Measurements from ENCODE around the gene SPPL2B. TPM values are rescaled to one million over a fixed set of nuclear protein-coding genes. Genes with fewer than 3 reads are reported as not detected.

The SPPL2B gene
- total and polyA plus RNA-seq, 4 donors: 9.5 to 34.6 (median 21.4) TPM

- TF ChIP-seq HNF4G (IDR thresholded peaks at IDR 0.05) (no peak), ATF3 (IDR thresholded peaks at IDR 0.05) (no peak), REST (IDR thresholded peaks at IDR 0.05) (no peak), ZBTB33 (IDR thresholded peaks at IDR 0.05) (no peak), MAX (IDR thresholded peaks at IDR 0.05) (no peak), RXRA (IDR thresholded peaks at IDR 0.05) (no peak), JUND (IDR thresholded peaks at IDR 0.05) (no peak), FOXA1 (IDR thresholded peaks at IDR 0.05) (no peak), EGR1 (IDR thresholded peaks at IDR 0.05; ENCODE audit: low read depth in 2 of 2) (no peak)
- DNase-seq (ENCODE audit: low spot score): no peak
- 94% methylated on average over 19 of the region's 19 CpGs for WGBS
- no peak overlapping the region for H3K27ac ChIP-seq (ENCODE audit: low read depth in 1 of 2, low read length in 2 of 2)
- peaks cover 2 to 13% (median 12%) of the 10 kb centered on the region in 4 donors for H3K4me1 ChIP-seq (ENCODE audit: control insufficient read depth in 4 of 4, insufficient read depth in 4 of 4, low read length in 3 of 4)
- no peak overlapping the region for H3K4me3 ChIP-seq (ENCODE audit: low read depth in 1 of 3, low read length in 3 of 3)
- H3K9me3 ChIP-seq (ENCODE audit: control insufficient read depth in 4 of 4, low read length in 3 of 4): no peaks in the 10 kb centered on the region
- H3K36me3 ChIP-seq (ENCODE audit: control insufficient read depth in 4 of 4, insufficient read depth in 3 of 4, low read depth in 1 of 4, low read length in 3 of 4): peaks cover 0 to 18% (median 3%) of the 10 kb centered on the region in 4 donors
- H3K9ac ChIP-seq (ENCODE audit: low read depth in 1 of 2, low read length in 2 of 2): no peak overlapping the region
- H3K27me3 ChIP-seq (ENCODE audit: control insufficient read depth in 4 of 4, insufficient read depth in 4 of 4, low read length in 3 of 4): no peaks in the 10 kb centered on the region
Measured at GRCh38 chr19:2323707-2324106, 4.8 kb upstream of the SPPL2B start.

GRCh38 chr19:2324220-2324948 lies 4.1 kb upstream of the SPPL2B start:
- DNase-seq (ENCODE audit: low spot score): no peak
- H3K9me3 ChIP-seq (ENCODE audit: control insufficient read depth in 4 of 4, low read length in 3 of 4): no peaks in the 10 kb centered on the region
- TF ChIP-seq ZBTB33 (IDR thresholded peaks at IDR 0.05) (no peak), CTCF (IDR thresholded peaks at IDR 0.05; ENCODE audit: low read depth, low read length, missing input control) (no peak), FOXA1 (IDR thresholded peaks at IDR 0.05) (no peak), HNF4A (conservative IDR thresholded peaks at IDR 0.05) (no peak)
- peaks cover 2 to 20% (median 16%) of the 10 kb centered on the region in 4 donors for H3K4me1 ChIP-seq (ENCODE audit: control insufficient read depth in 4 of 4, insufficient read depth in 4 of 4, low read length in 3 of 4)
- peaks cover 0 to 18% (median 3%) of the 10 kb centered on the region in 4 donors for H3K36me3 ChIP-seq (ENCODE audit: control insufficient read depth in 4 of 4, insufficient read depth in 3 of 4, low read depth in 1 of 4, low read length in 3 of 4)
- no peaks in the 10 kb centered on the region for H3K27me3 ChIP-seq (ENCODE audit: control insufficient read depth in 4 of 4, insufficient read depth in 4 of 4, low read length in 3 of 4)
- WGBS: 92% methylated on average over 34 of the region's 34 CpGs
- no peak overlapping the region for H3K4me3 ChIP-seq (ENCODE audit: low read depth in 1 of 3, low read length in 3 of 3)
- no peak overlapping the region for H3K27ac ChIP-seq (ENCODE audit: low read depth in 1 of 2, low read length in 2 of 2)
- no peak overlapping the region for H3K9ac ChIP-seq (ENCODE audit: low read depth in 1 of 2, low read length in 2 of 2)

Data from liver (tissue), 9 donors.